GM21576 (cell line): ENCODE measurements around the gene CLDN3.
"Not testable (repeated sequence)": the region's sequence is repeated elsewhere in the genome, so short reads cannot be mapped to it uniquely, and the experiment has no call there.

Experiments used
- ATAC-seq: cut with Tn5 transposase; IDR thresholded peaks from one replicate; pipeline ENCODE4 v1.9.1; 2021; ENCODE audit warnings: mild to moderate bottlenecking, moderate library complexity; ENCODE audit not compliant: unreplicated experiment

Gene CLDN3

GRCh38 chr7:73737491-73738219 is 32.4 kb downstream of the CLDN3 start:
- no peak for ATAC-seq

DNA sequence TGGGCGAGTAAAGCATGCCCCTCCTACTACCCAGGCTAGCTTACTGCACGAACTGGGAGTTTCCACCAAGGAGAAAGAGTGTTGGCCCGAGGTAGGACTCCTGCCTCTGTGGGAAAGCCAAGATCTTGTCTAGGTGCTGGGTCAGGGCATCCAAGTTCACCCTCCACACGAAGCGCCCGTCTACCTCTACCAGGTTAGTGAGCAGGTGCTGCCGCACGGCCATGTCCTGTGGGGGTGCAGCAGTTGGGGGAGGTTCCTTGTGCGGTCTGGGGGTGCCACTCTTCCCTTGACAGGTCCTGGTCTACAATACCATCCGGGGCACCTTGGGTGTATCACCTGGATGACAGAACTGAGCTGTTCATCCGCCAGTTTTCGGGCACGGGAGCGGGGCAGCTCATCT is 33.2 kb downstream of the CLDN3 start:
- ATAC-seq = no peak

DNA sequence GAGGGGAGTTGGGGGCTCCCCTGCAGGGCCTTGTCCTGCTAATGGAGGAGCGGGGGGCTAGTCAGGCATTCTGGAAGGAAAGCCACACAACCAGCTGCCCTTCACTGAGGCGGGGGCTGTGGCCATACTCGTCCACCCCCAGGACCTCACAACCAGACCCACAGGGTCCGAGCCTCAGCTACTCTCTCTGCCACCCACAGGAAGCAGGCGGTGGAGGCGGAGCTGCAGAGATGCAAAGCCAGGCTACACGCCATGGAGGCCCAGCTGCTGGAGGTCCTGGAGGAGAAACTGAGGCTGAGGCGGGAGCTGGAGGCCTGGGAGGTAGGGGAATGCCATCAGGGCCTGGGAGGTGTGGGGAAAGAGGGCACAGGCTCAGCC is 34.6 kb downstream of the CLDN3 start:
- no peak for ATAC-seq

- ATAC-seq = no peak
These were observed 35.2 kb downstream of the CLDN3 start for GRCh38 chr7:73734619-73735527.

DNA sequence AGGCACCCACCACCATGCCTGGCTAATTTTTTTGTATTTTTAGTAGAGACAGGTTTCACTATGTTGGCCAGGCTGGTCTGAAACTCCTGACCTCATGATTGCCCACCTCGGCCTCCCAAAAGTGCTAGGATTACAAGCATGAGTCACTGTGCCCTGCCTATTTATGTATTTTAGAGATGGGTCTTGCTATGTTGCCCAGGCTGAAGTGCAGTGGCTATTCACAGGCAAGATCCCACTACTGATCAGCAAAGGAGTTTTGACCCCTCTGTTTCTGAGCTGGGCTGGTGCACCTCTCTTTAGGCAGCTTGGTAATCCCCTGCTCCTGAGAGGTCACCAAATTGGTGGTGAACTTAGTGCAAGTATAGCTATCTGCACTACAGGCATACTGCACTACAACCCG is 37.7 kb downstream of the CLDN3 start:
- no peak for ATAC-seq

GRCh38 chr7:73730485-73730884 is 39.6 kb downstream of the CLDN3 start:
- ATAC-seq = no peak

DNA sequence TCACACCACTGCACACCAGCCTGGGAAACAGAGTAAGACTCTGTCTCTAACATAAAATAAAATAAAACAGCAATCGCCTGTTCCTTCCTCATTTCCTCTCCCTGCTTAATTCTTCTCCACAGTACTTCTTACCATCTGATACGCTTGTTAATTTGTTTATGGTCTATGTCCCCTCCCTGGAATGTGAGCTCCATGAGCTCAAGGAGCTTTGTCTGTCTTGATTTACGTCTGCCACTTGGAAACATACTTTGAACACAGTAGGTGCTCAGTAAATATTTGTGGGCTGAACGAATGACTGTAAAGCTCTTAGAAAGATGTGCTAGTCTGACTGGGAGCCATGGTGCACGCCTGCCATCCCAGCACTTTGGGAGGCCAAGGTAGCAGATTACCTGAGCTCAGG is 41.5 kb downstream of the CLDN3 start:
- no peak for ATAC-seq

- ATAC-seq = no peak
These were observed 42.1 kb downstream of the CLDN3 start for GRCh38 chr7:73727952-73728351.

DNA sequence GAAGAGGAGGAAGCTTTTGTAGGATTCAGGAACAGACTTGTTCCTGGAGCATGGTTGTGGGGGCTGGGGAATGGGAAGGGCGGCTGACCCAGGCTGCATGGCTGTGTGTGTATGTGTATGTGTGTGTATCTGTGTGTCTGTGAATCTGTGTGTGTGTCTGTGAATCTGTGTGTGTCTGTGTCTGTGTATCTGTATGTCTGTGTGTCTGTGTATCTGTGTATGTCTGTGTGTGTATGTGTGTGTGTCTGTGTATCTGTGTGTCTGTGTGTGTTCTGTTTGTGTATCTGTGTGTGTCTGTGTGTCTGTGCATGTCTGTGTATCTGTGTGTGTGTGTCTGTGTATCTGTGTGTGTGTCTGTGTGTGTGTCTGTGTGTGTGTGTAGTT is 44.0 kb downstream of the CLDN3 start:
- no peak for ATAC-seq

GRCh38 chr7:73723813-73724212 is 46.3 kb downstream of the CLDN3 start:
- ATAC-seq = no peak

- no peak for ATAC-seq
These were observed 47.3 kb downstream of the CLDN3 start for GRCh38 chr7:73722785-73723184.

DNA sequence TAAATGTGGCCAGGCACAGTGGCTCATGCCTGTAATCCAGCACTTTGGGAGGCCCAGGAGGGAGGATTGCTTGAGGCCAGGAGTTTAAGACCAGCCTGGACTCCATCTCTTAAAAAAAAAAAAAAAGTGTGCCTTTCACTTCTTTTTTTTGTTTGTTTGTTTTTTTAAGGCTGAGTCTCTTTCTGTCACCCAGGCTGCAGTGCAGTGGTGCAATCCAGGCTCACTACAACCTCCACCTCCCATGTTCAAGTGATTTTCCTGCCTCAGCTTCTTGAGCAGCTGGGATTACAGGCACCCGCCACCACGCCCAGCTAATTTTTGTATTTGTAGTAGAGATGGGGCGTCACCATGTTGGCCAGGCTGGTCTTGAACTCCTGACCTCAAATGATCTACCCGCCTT is 47.9 kb downstream of the CLDN3 start:
- not testable (repeated sequence) for ATAC-seq

DNA sequence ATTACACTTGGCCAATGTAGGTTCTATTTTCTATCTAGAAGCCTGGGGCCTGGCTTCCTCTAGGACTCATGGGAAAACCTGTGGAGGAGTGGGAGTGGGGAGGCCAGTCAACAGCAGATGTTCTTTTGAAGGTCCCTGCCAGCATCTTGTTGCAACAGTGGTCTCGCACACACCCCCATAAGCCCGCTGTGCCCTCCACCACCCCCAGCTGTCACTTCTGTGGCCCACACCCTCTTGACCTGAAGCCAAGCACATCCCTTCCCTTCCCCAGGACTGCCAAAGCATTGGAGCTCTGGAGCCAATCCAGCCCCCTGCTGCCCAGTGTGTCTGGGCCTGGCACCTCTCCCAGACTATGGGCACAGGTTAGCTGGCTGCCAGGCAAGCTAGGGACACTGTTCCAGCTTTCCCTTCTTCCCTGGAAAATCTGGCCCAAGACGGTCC is 48.7 kb downstream of the CLDN3 start:
- ATAC-seq = no peak

- not testable (repeated sequence) for ATAC-seq
These were observed 49.6 kb downstream of the CLDN3 start for GRCh38 chr7:73720443-73720842.

DNA sequence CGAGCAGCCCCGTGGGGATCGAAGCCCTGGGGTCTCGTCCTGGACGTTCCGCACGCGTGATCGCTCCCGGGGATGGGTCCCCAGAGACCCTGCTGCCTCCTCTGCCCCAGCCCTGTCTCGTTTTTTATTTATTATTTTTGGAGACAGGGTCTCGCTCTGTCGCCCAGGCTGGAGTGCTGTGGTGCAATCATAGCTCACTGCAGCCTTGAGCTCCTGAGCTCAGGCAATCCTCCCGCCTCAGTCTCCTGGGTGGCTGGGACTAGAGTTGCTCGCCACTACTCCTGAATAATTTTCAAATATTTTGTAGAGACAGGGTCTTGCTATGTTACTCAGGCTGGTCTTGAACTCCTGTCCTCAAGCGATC is 50.3 kb downstream of the CLDN3 start:
- ATAC-seq = no peak
